C4-2B (cell line): ENCODE data around the gene DRICH1.
"Not testable (repeated sequence)": the region's sequence is repeated elsewhere in the genome, so short reads cannot be mapped to it uniquely, and the experiment has no call there.

Experiments
- ZFX ChIP-seq: fragments of 450-650 bp; IDR thresholded peaks from 2 replicates; pipeline ENCODE4 v1.6.1; 2017
- TF ChIP-seq, protein P1 (sequence below): fragments of 450-650 bp; conservative IDR thresholded peaks from 2 replicates; pipeline ENCODE4 v1.5.1; 2017; ENCODE audit warnings: mild to moderate bottlenecking

DNA sequence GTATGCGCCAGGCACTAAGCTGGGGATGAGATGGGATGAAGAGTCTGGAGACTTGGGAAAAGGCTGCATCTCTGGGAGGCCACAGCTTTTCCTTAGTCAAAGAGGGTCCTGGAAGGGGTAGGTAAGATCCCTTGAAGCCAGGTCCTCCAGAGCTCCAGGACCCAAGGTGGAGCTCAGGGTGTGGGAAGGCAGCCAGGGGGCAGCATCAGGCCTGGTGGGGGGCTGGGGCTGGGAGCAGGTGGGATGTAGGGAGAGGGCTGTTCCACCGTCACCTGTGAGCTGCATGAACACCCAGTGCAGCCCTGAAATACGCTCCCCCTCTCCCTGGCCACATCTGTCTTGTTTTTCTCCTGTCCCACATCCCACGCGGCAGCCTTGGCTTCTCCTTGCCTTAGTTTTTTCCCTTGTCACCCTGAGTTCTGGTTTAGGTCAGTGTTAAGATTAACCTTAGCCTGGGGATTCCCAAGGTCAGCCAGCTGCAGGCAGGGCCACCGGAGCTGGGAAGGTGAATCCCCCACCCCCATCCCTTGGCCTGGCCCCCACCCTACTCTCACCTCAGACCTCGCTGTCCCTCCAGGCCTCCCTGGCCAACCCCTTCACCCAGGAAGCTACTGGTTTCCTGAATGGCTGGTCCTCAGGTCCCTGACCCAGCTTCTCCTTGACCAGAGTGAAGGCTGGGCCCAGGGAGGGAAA is 34.4 kb downstream of the DRICH1 start:
- TF ChIP-seq, protein P1, sequence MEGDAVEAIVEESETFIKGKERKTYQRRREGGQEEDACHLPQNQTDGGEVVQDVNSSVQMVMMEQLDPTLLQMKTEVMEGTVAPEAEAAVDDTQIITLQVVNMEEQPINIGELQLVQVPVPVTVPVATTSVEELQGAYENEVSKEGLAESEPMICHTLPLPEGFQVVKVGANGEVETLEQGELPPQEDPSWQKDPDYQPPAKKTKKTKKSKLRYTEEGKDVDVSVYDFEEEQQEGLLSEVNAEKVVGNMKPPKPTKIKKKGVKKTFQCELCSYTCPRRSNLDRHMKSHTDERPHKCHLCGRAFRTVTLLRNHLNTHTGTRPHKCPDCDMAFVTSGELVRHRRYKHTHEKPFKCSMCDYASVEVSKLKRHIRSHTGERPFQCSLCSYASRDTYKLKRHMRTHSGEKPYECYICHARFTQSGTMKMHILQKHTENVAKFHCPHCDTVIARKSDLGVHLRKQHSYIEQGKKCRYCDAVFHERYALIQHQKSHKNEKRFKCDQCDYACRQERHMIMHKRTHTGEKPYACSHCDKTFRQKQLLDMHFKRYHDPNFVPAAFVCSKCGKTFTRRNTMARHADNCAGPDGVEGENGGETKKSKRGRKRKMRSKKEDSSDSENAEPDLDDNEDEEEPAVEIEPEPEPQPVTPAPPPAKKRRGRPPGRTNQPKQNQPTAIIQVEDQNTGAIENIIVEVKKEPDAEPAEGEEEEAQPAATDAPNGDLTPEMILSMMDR, result not testable (repeated sequence)
- TF ChIP-seq ZFX, result not testable (repeated sequence)
